Lung microvascular endothelial cell (primary cell): Measurements from ENCODE around the gene NOTCH1. TPM values are rescaled to one million over a fixed set of nuclear protein-coding genes. Genes with fewer than 3 reads are reported as not detected.

ENCODE experiments used
- DNase-seq, 2 donors: peaks; one replicate each; pipeline versions ENCODE4 v3.0.0 to v3.0.0-alpha.2; 2010; ENCODE audit warnings: low read depth in 2 of 2
- total RNA-seq: library from RNA; depleted of rRNA; stranded (reverse); fragments of >200 nt; gene quantifications from 2 replicates; pipeline ENCODE4 v1.2.1, GENCODE V29; 2014

NOTCH1 gene
- total RNA-seq, 1 donor from 2014 or later, result 75.2 TPM

GRCh38 chr9:136502196-136502595 lies 43.7 kb downstream of the NOTCH1 start:
- no peak for DNase-seq

DNA sequence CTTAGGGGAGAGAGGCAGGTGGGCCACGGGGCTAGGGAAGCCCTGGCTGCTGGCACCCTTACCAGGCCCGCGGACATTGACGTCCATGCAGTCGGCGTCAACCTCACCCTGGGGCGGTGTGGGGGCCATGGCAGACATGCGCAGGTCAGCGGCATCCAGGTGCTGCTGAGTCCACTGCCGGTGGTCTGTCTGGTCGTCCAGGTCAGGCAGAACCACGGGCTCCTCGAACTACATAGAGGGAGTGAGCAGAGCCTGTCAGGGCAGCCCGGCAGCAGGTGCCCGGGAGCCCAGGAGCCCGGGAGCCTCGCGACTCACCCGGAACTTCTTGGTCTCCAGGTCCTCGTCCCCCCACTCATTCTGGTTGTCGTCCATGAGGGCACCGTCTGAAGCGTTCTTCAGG lies 44.2 kb downstream of the NOTCH1 start:
- DNase-seq, result no peak

GRCh38 chr9:136499935-136500910 lies 45.6 kb downstream of the NOTCH1 start:
- no peak for DNase-seq

DNA sequence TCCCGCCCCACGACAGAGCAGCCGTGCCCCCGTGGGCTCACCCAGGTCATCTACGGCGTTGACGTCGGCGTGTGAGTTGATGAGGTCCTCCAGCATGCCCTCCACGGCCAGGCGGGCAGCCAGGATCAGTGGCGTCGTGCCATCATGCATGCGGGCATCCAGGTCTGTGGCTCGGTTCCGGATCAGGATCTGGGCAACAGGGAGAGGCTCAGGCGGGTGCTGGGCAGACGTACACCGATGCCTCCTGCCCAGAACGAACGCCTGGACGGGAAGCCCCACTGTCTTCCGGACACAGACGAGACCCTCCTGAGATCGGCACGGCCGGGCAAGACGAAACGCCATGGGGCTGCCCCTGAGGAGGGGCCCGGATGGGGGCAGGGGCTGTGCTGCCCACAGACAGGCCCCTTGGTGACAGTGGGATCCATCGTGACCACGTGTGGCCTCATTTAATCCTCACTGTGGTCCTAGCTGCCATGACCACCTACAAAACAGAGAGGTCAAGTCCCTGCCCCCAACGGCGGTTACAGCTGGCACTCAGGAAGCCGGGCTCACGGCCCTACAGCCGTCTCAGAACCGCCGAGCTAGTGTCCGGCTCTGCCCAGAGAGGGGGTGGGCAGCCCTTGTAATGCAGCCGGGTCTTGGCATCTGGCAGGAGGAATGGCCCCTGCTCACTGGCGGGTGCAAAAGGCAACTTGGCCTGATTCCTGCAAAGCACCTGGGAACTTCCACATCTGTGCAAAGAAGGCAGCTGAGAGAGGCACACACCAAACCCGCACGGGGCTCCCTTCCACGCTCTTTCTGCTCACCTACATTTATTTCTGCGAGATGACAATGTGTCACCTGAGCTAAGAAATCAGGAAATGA lies 46.5 kb downstream of the NOTCH1 start:
- no peak for DNase-seq

DNA sequence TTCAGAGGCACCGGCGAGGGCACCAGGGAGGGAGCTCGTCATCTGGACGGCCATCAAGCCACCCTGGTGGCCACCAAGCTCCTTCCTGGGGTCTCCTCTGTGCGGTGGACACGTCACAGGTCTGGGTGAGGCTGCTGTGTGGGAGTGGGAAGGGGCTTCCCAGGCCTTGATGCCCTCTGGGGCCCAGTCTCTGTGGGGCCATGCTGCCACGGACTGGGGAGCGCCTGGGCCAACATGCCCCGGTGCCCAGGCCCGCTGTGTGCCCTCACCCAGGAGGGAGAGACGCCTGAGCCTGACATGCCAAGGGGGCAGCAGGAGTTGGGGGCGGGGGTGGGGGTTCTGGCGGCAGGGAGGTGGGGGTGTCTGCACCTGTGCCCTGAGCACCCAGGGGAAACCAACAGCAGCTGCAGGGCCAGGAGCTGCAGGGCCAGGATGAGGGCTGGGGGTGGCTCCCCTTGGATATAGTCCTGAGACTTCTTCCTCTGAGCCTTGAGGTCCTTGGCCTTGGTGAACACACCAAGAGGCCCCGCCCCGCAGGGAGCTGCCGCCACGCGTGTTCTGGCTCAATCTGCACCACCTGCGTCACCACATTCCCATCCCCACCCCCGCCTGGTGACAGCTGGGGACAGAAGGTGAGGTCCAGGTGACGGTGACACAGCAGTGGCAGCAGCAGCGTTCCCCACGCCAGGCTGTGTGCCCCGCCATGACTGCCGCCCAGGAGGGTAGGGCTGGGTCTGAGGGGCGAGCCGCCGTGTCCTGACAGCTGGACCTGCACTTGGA lies 47.7 kb downstream of the NOTCH1 start:
- DNase-seq, result no peak

DNA sequence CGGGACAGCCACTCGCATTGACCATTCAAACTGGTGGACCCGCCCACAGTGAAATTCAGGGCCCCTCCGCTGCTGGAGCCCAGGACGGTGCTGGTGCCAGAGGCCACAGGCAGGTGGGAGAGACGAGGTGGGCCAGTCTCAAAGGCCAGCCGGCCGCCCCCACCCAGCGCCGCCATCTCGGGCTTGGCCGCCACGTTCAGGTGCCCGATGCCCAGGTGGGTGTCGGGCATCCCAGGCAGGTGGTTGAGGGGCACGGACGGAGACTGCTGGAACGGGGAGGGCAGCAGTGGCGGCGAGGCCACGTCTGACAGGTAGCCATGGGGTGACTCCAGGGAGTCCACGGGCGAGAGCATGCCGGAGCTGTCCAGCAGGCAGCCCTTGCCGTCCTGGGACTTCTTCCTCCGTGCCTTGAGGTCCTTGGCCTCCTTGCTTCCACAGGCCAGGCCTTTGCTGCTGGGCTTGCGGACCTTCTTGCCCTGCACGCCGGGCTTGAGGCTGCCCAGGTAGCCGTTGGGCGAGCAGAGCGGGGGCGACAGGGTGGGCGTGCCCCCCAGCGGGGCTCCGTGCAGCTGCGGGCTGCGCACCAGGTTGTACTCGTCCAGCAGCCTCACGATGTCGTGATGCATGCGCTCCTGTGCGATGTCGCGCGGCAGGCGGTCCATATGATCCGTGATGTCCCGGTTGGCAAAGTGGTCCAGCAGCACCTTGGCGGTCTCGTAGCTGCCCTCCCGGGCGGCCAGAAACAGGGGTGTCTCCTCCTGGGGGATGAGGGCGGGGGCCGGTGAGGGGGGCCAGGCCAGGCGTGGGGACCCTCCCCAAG lies 48.8 kb downstream of the NOTCH1 start:
- no peak for DNase-seq

GRCh38 chr9:136496181-136496580 lies 49.7 kb downstream of the NOTCH1 start:
- no peak for DNase-seq

GRCh38 chr9:136495238-136495800 lies 50.5 kb downstream of the NOTCH1 start:
- no peak for DNase-seq

DNA sequence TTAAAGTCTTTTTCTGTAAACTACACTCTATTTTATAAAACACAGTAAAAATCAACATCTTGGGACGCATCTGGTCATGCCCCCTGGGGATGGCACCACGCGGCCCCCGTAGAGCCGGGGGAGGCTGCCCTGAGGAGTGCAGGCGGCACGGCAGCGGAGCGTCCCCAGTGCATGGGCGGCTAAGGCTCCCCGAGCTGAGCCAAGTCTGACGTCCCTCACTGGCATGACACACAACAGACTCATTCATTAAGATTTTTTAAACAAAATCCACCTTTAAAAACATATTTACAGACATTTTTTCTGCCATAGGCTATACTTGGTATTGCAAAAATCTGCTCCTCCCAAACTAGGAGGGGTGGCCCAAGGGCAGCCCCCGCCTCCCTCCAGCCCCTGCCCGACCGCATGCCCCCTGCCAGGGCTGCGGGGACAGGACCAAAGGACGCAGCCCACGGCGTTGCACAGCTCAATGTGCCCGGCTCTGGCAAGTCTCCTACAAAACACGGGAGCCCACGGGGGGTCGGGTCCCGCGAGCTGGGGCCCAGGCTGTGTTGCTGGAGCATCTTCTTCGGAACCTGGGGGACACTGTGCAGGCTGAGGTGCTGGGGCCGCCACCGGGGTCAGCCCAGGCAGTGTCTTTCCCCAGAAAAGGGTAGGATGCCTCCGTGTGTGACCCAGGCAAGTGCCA lies 51.2 kb downstream of the NOTCH1 start:
- DNase-seq, result no peak

DNA sequence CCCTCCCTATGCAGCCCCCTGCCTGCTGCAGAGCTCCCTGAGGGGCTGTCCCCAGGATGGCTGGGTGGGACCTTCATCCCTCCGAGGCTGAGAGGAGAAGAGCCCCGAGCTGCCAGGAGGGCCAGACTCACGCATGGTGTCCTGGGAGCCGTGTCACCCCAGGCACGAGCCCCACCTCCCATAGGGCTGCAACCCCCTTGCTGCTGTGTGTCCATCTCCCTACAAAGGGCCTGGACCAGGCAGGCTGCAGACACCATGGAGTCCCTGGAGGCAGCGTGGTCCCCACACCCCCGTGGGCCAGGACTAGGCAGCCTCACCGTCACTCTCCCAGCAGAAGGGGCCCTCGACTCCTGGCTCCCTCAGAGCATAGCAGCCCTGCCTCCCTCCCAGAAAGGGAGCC lies 51.8 kb downstream of the NOTCH1 start:
- DNase-seq, result no peak

- DNase-seq, result no peak
Measured at GRCh38 chr9:136493567-136493971, 52.3 kb downstream of the NOTCH1 start.

DNA sequence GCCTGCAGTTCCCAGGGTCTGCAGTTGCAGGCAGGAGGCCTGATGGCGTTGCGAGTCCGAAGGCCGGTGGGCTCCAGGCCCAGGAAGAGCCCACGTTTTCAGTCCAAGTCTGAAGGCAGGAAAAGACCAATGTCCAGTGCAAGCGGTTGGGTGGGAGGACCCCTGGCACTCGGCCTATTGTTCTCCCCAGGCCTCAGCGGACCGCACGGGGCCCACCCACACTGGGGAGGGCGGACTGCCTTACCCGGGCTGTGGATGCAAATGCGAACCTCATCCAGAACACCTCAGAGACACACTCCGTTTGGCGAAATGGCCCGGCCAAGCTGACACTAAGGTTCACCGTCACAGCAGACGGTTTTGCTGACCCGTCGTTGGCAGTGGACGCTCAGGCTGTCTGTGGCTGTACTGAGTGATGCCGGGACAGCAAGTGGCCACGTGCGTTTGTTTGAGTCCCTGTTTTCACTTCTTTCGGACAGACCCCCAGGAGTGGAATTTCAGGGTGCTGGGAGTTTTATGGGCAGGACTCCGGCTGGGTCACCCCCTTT lies 52.8 kb downstream of the NOTCH1 start:
- no peak for DNase-seq

GRCh38 chr9:136489731-136490130 lies 56.1 kb downstream of the NOTCH1 start:
- DNase-seq, result no peak

DNA sequence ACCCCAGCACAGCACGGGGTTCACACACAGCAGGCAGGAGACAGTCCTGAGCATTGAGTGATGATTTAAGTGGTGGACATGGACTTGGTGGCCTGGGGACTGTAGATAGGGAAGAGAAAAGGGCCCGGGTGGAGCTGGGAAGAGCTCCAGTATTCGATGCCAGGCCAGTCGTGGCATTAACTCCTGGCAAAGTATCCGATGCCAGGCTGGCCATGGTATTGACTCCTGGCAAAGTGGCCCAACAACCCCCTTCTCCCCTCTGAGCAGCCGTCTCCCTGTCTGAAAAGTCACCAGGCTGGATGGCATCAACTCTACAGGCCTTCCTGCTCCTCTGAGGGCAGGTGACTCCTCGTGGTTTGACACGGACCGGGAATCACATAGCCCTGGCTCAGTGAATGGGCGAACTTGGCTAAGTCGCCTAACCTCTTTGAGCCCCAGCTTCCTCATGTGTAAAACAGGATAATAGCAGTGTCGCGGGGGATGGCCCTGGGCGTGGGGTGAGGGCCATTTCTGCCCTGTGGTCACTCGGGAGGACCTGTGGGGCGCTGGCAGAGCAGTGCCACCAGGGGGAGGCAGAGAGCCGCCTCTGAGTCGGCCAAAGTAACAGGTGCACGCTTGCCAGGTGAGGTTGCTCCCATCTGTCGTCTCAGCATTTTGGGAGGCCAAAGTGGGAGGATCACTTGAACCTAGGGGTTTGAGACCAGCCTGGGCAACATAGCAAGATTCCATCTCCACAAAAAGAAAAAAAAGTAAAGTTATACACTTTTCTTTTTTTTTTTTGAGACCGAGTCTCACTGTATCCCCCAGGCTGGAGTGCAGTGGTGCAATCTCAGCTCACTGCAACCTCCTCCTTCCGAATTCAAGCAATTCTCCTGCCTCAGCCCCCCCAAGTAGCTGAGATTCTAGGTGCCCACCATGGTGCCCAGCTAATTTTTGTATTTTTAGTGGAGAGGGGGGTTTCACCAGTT lies 57.3 kb downstream of the NOTCH1 start:
- DNase-seq, result peak; percentile 40 to 71

- DNase-seq, result no peak
Measured at GRCh38 chr9:136487672-136488071, 58.2 kb downstream of the NOTCH1 start.

DNA sequence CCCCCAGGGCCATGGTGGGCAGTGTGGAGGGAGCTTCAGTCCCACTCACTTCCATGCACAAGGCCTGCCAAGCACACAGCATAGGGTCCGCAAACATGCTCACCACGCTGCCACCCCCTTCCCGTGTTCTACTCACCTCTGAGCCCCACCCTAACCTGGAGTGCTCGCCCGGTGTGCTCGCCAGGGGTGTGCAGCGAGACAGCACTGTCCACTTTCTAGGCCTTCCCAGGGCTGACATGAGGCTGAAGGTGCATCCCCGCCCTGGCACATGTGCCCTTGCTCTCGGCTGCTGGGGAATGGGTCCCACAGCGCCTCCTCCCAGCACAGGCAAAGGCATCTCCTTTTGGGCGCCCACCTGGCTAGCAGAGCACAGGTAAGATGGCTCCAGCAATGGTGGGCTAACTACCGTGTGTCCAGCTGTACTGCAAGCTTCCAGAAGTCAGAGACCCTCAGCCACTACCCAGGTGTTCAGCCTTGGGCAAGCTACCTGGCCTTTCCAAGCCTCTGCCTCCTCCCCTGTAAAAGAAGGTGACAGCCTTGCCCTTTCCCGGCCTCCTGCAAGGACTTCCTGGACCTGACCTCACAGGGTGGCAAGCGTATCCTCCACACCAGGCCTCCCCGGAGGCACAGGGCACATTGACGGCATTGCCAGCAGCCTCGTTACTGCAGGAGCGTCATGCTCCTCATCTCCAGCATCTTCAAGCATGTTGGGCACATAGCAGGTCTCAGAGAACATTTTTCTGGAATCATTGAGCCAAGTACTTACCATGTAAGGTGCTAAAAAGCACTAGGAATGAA lies 58.8 kb downstream of the NOTCH1 start:
- DNase-seq, result no peak

DNA sequence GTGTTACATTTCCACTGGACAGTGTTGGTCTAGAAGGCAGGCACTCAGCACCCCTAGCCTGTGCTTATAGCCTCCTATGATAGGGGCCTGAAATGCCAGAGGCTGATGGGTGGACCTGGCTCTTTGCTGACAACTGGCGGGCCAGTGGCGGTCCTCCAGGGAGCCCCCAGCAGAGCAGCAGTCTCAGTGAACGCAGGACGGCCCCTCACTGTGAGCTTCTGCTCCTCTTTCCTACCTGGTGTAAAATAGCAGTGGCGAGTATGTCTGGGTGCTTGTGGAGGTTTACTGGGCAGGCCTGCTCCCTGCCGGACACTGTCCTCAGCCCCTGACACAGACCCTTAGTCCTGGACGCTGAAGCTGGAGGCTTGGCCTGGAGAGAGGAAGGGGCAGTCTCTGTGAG lies 59.7 kb downstream of the NOTCH1 start:
- no peak for DNase-seq
